Measurements from ENCODE around the gene SAMD4B. TPM values are rescaled to one million over a fixed set of nuclear protein-coding genes. Genes with fewer than 3 reads are reported as not detected.
A peak's percentile ranks its signal among the peaks of the same experiment; 100 is the strongest.

Gene SAMD4B
- total and polyA plus RNA-seq, 9 of the 15 experiments (the other 6 are each of a cell fraction or from before 2014, with no cell fraction given): 3.4 to 90.5 (median 38.0) TPM

- H3K9me3 ChIP-seq (replicated peaks; ENCODE audit: control insufficient read depth, insufficient read depth, low read depth, low read length): no peaks in the 10 kb centered on the region
- H3K27me3 ChIP-seq (ENCODE audit: control insufficient read depth in 2 of 2, insufficient read depth in 2 of 2, low read length in 2 of 2): no peaks in the 10 kb centered on the region
- no peaks in the 10 kb centered on the region for H4K20me1 ChIP-seq (replicated peaks; ENCODE audit: control insufficient read depth, insufficient read depth, low read length)
- H3K79me2 ChIP-seq (ENCODE audit: control insufficient read depth, insufficient read depth, low read length): peaks cover 8% of the 10 kb centered on the region
- H3K27ac ChIP-seq (ENCODE audit: extremely low read depth, low read depth, low read length): no peak overlapping the region
- DNase-seq (ENCODE audit: extremely low read depth in 1 of 4, low spot score in 3 of 4): no peak
- POLR2A ChIA-PET: interaction anchor here (0.6 kb wide), 1 partner anchor 786 kb away, joined by 4 read pairs; no protein-coding TSS in a partner anchor
- ATAC-seq: no peak
- 0 out of 2 replicates have a peak overlapping the region, but pooled peaks have one; percentile 73 for H3K4me2 ChIP-seq (ENCODE audit: insufficient read depth, low read length)
- peaks cover 11 to 20% of the 10 kb centered on the region in 2 experiments for H3K4me1 ChIP-seq (replicated peaks in 1 of 2; ENCODE audit: control insufficient read depth in 2 of 2, insufficient read depth in 2 of 2, low read length in 2 of 2)
- TF ChIP-seq ZNF436 (CRISPR knock-in tag; IDR thresholded peaks at IDR 0.05): peak; percentile 50; the same call in 1 of the 2 replicates
- TF ChIP-seq ZFP36 (IDR thresholded peaks at IDR 0.05; ENCODE audit: low read depth, low read length, partially characterized antibody): peak; percentile 95
- 0 out of 3 replicates have a peak, but pooled peaks of 1 of the 2 experiments have one; percentile 7 for TF ChIP-seq CBX3 (IDR thresholded peaks at IDR 0.05; ENCODE audit: borderline replicate concordance in 1 of 2, low read length in 2 of 2)
- no peak for TF ChIP-seq AFF1 (IDR thresholded peaks at IDR 0.05; ENCODE audit: low read depth in 1 of 2, partially characterized antibody in 2 of 2)
- peak; percentile 60 for TF ChIP-seq RBM25 (IDR thresholded peaks at IDR 0.05; ENCODE audit: low read depth, low read length, severe bottlenecking)
- no peak for TF ChIP-seq CCAR2 (IDR thresholded peaks at IDR 0.05; ENCODE audit: low read depth, low read length)
- TF ChIP-seq BRD9 (IDR thresholded peaks at IDR 0.05; ENCODE audit: low read depth, partially characterized antibody): peak; percentile 5
- H2AFZ ChIP-seq (ENCODE audit: low read depth, low read length): no peak overlapping the region
- 57% methylated on average over 3 of the region's 3 CpGs for WGBS (ENCODE audit: insufficient coverage, low coverage, missing lambda C conversion rate)
- no peak for FAIRE-seq
- no peak overlapping the region for H3K4me3 ChIP-seq
- no TSS peak for BruUV-seq (replicated peaks)
- CTCF ChIA-PET (ENCODE audit: low intra/inter-chr PET ratio): no interaction called here
- no peaks in the 10 kb centered on the region for H3K9me1 ChIP-seq (ENCODE audit: control insufficient read depth, insufficient read depth, low read length)
- no peak overlapping the region for H3K9ac ChIP-seq (ENCODE audit: insufficient read depth in 1 of 2, low read depth in 2 of 2, low read length in 2 of 2)
- in situ Hi-C loops (cut with MboI): no loop called here
- H3K36me3 ChIP-seq (ENCODE audit: control insufficient read depth, insufficient read depth, low read length): no peaks in the 10 kb centered on the region
- intact Hi-C loops (cut with micrococcal nuclease): no loop called here
These were observed 5.7 kb upstream of the SAMD4B start for GRCh38 chr19:39336483-39336882.

Data from K562 (cell line).